ENCODE measurements around the gene FBLN5. TPM values are rescaled to one million over a fixed set of nuclear protein-coding genes. Genes with fewer than 3 reads are reported as not detected.

Gene FBLN5
- total RNA-seq, 1 experiment from 2014 or later = 0.23 TPM

- no TSS peak for BruUV-seq (replicated peaks)
- CTCF ChIA-PET = no interaction called here
Measured at GRCh38 chr14:91901449-91902226, 45.9 kb downstream of the FBLN5 start.

GRCh38 chr14:91899806-91900205, 47.7 kb downstream of the FBLN5 start:
- H3K27ac ChIP-seq (ENCODE audit: low read length) = no peak overlapping the region
- no peak for DNase-seq (ENCODE audit: low read depth, low spot score)
- intact Hi-C loops (cut with micrococcal nuclease; ENCODE audit: unreplicated experiment) (no loop called here), in situ Hi-C loops (cut with HindIII; ENCODE audit: low pct_unique_long_range_greater_than_20kb, low sequenced_read_pairs) (no loop called here)
- no peaks in the 10 kb centered on the region for H3K9me3 ChIP-seq (ENCODE audit: control insufficient read depth, insufficient read depth, low read depth, low read length)
- H3K4me3 ChIP-seq (ENCODE audit: low read depth in 2 of 2, low read length in 2 of 2) = no peak overlapping the region
- no peak for TF ChIP-seq TCF7L2 (IDR thresholded peaks at IDR 0.05; ENCODE audit: low read depth, low read length)
- TF ChIP-seq POLR2AphosphoS5 (IDR thresholded peaks at IDR 0.05; ENCODE audit: low read depth, low read length) = no peak
- TF ChIP-seq SIN3A (IDR thresholded peaks at IDR 0.05; ENCODE audit: borderline replicate concordance, insufficient read depth, low read depth, low read length) = no peak
- TF ChIP-seq REST (IDR thresholded peaks at IDR 0.05; ENCODE audit: insufficient read depth in 1 of 2, low read depth in 2 of 2, low read length in 1 of 2) = no peak
- no peak for TF ChIP-seq CTCF (IDR thresholded peaks at IDR 0.05)
- no peak for ATAC-seq
- H3K36me3 ChIP-seq (ENCODE audit: control insufficient read depth, insufficient read depth, low read length) = no peaks in the 10 kb centered on the region
- no peaks in the 10 kb centered on the region for H3K4me1 ChIP-seq (ENCODE audit: control insufficient read depth, insufficient read depth, low read length)
- BruUV-seq (replicated peaks) = no TSS peak
- no peaks in the 10 kb centered on the region for H3K27me3 ChIP-seq (ENCODE audit: control insufficient read depth, insufficient read depth, low read length)
- POLR2A ChIA-PET = no interaction called here
- CTCF ChIA-PET = no interaction called here

More at GRCh38 chr14:91901449-91902226, 45.9 kb downstream of the FBLN5 start:
- Histone ChIP-seq H3K9me3 (ENCODE audit: control insufficient read depth, insufficient read depth, low read depth, low read length) (no peaks in the 10 kb centered on the region), H3K4me3 (ENCODE audit: low read depth in 2 of 2, low read length in 2 of 2) (no peak overlapping the region), H3K27ac (ENCODE audit: low read length) (no peak overlapping the region), H3K36me3 (ENCODE audit: control insufficient read depth, insufficient read depth, low read length) (no peaks in the 10 kb centered on the region), H3K4me1 (ENCODE audit: control insufficient read depth, insufficient read depth, low read length) (no peaks in the 10 kb centered on the region), H3K27me3 (ENCODE audit: control insufficient read depth, insufficient read depth, low read length) (no peaks in the 10 kb centered on the region)
- POLR2A ChIA-PET = no interaction called here
- TF ChIP-seq SIN3A (IDR thresholded peaks at IDR 0.05; ENCODE audit: borderline replicate concordance, insufficient read depth, low read depth, low read length) (no peak), REST (IDR thresholded peaks at IDR 0.05; ENCODE audit: insufficient read depth in 1 of 2, low read depth in 2 of 2, low read length in 1 of 2) (no peak), CTCF (IDR thresholded peaks at IDR 0.05) (no peak), POLR2AphosphoS5 (IDR thresholded peaks at IDR 0.05; ENCODE audit: low read depth, low read length) (no peak), TCF7L2 (IDR thresholded peaks at IDR 0.05; ENCODE audit: low read depth, low read length) (no peak)
- in situ Hi-C loops (cut with HindIII; ENCODE audit: low pct_unique_long_range_greater_than_20kb, low sequenced_read_pairs) (no loop called here), intact Hi-C loops (cut with micrococcal nuclease; ENCODE audit: unreplicated experiment) (no loop called here)
- ATAC-seq (no peak), DNase-seq (ENCODE audit: low read depth, low spot score) (no peak)

Data from Panc1 (cell line).